Activated naive CD4-positive, alpha-beta T cell (primary cell): ENCODE results near the gene MICU1.
"Not testable (repeated sequence)": the region's sequence is repeated elsewhere in the genome, so short reads cannot be mapped to it uniquely, and the experiment has no call there.

Experiments
- DNase-seq, 4 experiments: peaks; one replicate each; lab custom pipeline; 2025; lab: John Stamatoyannopoulos, UW

The MICU1 gene

DNA sequence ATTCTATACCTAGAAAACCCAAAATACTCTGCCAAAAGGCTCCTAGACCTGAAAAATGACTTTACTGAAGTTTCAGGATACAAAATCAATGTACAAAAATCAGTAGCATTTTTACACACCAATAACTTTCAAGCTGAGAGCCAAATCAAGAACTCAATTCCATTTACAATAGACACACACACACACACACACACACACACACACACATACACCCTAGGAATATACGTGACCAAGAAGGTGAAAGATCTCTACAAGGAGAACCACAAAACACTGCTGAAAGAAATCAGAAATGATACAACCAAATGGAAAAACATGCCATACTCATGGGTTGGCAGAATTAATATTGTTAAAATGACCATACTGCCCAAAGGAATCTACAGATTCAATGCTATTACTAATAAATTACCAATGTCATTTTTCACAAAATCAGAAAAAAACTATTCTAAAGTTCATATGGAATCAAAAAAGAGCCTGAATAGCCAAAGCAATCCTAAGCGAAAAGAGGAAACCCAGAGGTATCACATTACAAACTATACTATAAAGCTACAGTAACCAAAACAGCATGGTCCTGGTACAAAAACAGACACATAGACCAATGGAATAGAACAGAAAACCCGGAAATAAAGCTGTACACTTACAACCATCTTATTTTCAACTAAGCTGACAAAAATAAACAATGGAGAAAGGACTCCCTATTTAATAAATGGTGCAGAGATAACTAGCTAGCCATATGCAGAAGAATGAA is 122.0 kb downstream of the MICU1 start:
- DNase-seq = no peak

- DNase-seq = no peak
These were observed 122.6 kb downstream of the MICU1 start for GRCh38 chr10:72503241-72503640.

GRCh38 chr10:72502581-72502980 is 123.3 kb downstream of the MICU1 start:
- no peak for DNase-seq

DNA sequence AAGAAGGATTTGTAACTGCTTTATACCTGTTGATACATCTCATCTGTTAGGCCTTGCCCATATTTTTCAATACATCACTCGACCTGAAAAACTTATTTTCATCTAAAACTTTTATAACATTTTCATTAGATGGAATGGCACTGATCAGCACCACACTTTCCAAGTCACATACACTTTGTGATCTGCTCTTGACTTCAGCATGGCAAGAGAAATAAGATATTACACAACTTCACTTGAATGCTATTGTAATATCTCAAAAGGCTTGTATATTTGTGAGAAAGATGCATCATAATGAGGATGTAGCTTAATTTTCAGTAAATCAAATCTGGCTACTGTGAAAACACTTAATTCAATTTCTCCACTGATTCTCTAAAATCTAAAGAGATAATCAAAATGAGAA is 126.2 kb downstream of the MICU1 start:
- no peak for DNase-seq

DNA sequence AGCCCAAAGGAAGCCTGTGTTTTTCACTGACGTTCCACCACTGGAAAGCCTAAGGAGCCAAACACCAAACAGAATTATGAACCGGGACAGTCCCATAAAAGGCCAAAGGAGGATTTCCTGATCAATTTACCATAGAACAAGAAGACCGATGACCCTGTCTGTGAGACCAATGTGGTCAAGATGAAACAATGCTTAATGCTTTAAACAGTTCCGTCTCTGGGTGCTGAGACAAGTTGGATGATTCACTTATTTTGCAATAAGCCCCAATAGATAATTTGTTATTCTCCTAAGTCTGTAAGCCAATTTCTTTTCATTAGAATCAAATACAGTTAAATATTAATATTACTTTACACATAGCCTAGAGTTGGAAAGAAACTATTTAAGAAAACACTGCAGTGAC is 134.9 kb downstream of the MICU1 start:
- DNase-seq = no peak

GRCh38 chr10:72487521-72487920 is 138.4 kb downstream of the MICU1 start:
- no peak for DNase-seq

DNA sequence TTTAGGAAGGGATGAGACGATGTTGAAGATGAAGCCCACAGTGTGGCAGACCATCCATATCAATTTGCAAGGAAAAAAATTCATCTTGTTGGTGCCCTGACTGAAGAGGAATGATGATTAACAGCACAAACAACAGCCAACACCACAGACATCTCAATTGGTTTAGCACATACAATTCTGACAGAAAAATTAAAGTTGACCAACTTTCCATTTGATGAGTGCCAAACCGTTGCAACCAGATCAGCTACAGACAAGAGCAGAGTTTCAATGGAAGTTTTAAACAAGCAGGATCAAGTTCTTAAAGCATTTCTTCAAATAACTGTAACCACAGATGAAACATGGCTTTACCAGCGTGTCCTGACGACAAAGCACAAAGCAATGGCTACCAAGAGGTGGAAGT is 138.8 kb downstream of the MICU1 start:
- no peak for DNase-seq

- no peak for DNase-seq
These were observed 140.2 kb downstream of the MICU1 start for GRCh38 chr10:72485701-72486100.

GRCh38 chr10:72484521-72484920 is 141.4 kb downstream of the MICU1 start:
- no peak for DNase-seq

GRCh38 chr10:72483471-72483870 is 142.4 kb downstream of the MICU1 start:
- no peak for DNase-seq

DNA sequence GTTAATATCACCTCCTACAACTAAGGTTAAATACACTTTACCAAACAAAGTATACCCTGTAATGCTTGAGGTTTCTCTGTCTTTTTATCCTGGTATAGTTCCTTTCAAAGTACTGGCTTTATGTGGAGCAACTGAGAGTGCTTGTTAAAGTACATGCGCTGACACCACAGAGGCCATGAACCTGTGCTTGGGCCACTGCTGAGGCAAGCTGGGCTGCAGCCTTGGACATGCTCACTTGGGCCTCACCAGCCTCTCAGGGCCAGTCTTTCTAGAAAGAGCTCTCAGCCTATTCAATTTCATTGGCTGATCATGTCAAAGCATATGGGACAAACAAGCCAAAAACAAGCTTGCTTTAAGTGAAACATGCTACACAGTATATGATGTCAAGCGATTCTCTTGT is 145.0 kb downstream of the MICU1 start:
- no peak for DNase-seq

DNA sequence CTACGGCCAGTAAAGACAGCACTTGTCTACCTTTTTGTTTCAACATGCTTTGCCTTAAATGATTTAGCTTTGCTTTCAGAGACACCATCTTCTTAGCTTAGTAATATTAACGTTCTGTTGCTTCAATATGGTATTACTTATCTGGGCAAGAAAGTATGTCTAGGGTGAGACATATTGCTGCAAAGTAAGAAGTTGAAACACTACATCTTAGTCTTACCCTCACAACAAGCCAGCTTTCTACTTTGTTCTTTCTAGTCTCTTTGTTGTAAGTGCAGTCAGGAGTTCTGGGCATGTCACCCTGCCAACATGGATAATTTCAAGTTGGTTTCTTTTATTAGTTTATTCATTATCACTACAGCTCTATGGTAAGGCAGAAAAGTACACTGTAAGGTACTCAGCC is 148.4 kb downstream of the MICU1 start:
- no peak for DNase-seq

GRCh38 chr10:72472306-72472705 is 153.6 kb downstream of the MICU1 start:
- no peak for DNase-seq

DNA sequence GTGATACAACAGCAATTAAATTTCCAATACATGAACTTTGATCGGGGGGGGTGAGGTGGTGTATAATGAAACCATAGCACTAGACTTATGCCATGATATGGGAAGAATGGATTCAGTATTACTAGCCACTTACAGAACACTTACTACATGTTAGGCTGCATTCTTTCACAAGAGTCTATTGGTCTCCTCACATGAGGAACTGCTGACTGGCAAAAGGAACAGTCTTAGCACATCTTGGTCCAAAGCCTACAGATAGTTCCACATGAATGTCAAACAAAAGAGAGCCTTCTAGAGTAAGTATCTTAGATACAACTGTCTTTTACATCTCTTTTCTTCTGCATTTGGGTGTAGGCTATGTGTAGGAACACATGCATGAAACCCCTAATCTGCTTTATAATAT is 155.2 kb downstream of the MICU1 start:
- DNase-seq = no peak

DNA sequence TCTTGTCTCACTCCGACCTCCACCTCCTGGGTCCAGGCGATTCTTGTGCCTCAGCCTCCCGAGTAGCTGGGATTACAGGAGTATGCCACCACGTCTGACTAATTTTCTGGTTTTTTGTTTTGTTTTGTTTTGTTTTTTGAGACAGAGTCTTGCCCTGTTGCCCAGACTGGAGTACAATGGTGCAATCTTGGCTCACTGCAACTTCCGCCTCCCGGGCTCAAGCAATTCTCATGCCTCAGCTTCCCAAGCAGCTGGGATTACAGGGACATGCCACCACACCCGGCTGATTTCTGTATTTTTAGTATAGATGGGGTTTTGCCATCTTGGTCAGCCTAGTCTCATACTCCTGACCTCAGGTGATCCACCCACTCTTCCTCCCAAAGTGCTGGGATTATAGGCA is 158.8 kb downstream of the MICU1 start:
- not testable (repeated sequence) for DNase-seq

- DNase-seq = no peak
These were observed 159.9 kb downstream of the MICU1 start for GRCh38 chr10:72466018-72466417.

- DNase-seq = no peak
These were observed 161.4 kb downstream of the MICU1 start for GRCh38 chr10:72464438-72464837.

DNA sequence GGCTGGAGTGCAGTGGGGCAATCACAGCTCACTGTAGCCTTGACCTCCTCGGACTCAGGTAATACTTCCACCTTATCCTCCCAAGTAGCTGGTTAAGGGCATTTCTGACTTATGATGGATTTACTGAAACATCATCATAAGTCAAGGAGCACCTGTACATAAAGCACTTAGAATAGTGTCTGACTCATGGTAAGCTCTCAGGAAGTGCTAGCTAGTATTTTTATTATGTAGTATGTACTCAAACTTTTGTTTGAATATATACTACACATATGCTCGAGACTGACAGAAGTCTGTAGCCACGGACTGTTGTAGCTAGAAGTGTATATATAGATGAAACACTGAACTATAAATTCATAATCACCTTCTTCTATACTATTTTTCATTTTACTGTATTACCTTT is 163.6 kb downstream of the MICU1 start:
- DNase-seq = no peak

DNA sequence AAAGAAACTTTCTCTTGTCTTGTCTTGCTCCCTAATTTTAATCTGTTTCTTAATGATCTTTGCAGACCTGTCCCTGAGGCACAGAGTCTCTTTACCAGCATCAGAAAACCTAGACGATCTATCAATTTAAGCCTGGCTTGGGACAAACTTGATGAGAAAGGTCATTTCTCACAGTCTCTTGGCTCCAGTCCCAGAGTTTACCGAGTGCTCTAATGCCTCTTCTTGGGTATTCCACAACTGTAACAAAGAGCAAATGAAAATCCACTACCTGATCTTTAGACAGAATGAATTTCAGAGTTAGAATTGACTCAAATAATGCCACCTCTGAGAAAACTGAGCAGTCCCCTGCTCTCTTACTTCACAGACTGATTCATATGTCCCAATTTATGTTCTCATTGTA is 164.8 kb downstream of the MICU1 start:
- no peak for DNase-seq

- DNase-seq = no peak
These were observed 165.5 kb downstream of the MICU1 start for GRCh38 chr10:72460284-72460876.

DNA sequence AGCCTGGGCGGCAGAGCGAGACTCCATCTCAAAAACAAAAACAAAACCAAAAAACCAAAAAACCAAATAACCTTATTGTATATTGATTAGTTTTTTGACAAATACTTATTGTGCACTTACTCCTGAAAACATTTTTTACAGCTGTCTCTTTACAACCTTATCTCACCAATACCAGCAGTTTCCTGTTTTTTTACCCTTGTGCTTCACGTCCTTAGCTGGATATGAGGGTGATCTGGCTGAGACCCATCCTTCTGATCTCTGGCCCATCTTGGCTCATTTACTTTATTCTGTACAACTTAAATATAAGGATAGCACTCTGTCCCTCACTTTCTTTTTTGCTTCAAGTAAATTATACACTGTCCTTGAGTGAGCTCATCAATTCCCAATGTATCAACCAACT is 166.6 kb downstream of the MICU1 start:
- no peak for DNase-seq

- DNase-seq = no peak
These were observed 169.8 kb downstream of the MICU1 start for GRCh38 chr10:72455889-72456595.

DNA sequence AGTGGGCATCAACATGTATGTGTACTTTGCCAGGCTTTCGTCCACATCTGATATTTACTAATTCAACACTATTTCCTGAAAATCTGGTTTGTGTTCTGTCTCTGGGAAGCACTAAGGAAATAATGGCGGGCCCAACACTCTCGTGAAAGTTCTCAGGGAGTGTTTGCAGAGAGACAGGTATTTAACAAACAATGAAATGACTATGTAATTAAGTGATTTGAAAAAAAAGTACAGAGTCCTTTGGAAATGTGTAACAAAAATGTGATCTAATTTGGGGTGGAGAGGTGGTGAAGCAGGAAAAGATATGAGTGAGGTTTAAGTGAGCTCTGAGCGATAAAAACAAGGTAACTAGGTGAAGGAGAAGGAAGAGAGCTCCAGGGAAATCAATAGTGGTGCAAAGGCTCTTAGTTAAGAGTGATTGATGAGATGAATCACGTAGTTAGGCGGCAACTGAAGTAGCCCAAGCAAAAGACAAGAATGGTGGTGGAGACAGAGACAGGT is 175.9 kb downstream of the MICU1 start:
- DNase-seq = no peak
